HepG2 (cell line): ENCODE results near the gene TSPAN8. TPM values are rescaled to one million over a fixed set of nuclear protein-coding genes. Genes with fewer than 3 reads are reported as not detected.
A peak's percentile ranks its signal among the peaks of the same experiment; 100 is the strongest.

Experiments
- ARID2 ChIP-seq: sonication (generic); formaldehyde crosslinking; IDR thresholded peaks from 2 replicates; pipeline ENCODE4 v1.8.1; 2022; ENCODE audit warnings: mild to moderate bottlenecking, missing genetic modification reagents, borderline replicate concordance
- ATM ChIP-seq: fragments of 450-650 bp; IDR thresholded peaks from 2 replicates; pipeline ENCODE4 v1.7.1; 2017; ENCODE audit warnings: mild to moderate bottlenecking, borderline replicate concordance
- MAFF ChIP-seq: IDR thresholded peaks from 2 replicates; pipeline ENCODE4 v1.6.1; 2011; ENCODE audit warnings: low read depth, low read length, improper control_type of control experiment
- MTA1 ChIP-seq: sonication (generic); formaldehyde crosslinking; IDR thresholded peaks from 2 replicates; pipeline ENCODE4 v1.4.0; 2020; ENCODE audit warnings: missing genetic modification reagents, mild to moderate bottlenecking, borderline replicate concordance
- MZF1 ChIP-seq: sonication (generic); formaldehyde crosslinking; IDR thresholded peaks from 2 replicates; pipeline ENCODE4 v1.8.1; 2023; ENCODE audit warnings: mild to moderate bottlenecking, missing genetic modification reagents, borderline replicate concordance
- PPARG ChIP-seq: conservative IDR thresholded peaks from 2 replicates; pipeline ENCODE4 v1.6.1; 2016; ENCODE audit warnings: missing biosample characterization, missing genetic modification reagents
- SOX13 ChIP-seq, 3 experiments: fragments of 450-650 bp in 1 of 3; sonication (generic) in 1 of 3; formaldehyde crosslinking in 1 of 3; IDR thresholded peaks in 2 of 3; conservative IDR thresholded peaks in 1 of 3; 2 replicates each; pipeline versions ENCODE4 v1.5.0 to v1.6.1; 2016 to 2020; ENCODE audit warnings: antibody characterized with exemption in 1 of 3, mild to moderate bottlenecking in 1 of 3, missing compliant biosample characterization in 1 of 3, missing genetic modification reagents in 1 of 3, moderate library complexity in 1 of 3
- SOX5 ChIP-seq: IDR thresholded peaks from 2 replicates; pipeline ENCODE4 v1.6.1; 2016; ENCODE audit warnings: borderline replicate concordance
- SYNCRIP ChIP-seq: fragments of 200-400 bp; formaldehyde crosslinking; IDR thresholded peaks from 2 replicates; pipeline ENCODE4 v1.6.1; 2018; ENCODE audit warnings: mild to moderate bottlenecking, low read depth, low read length; ENCODE audit not compliant: insufficient read depth
- TEAD3 ChIP-seq: optimal IDR thresholded peaks from 2 replicates; pipeline ENCODE3; 2016; ENCODE audit warnings: borderline replicate concordance
- TFDP1 ChIP-seq: IDR thresholded peaks from 2 replicates; pipeline ENCODE4 v1.6.1; 2016; ENCODE audit warnings: missing compliant biosample characterization, missing genetic modification reagents, borderline replicate concordance
- ZBTB3 ChIP-seq: sonication (generic); formaldehyde crosslinking; IDR thresholded peaks from 2 replicates; pipeline ENCODE4 v1.4.0; 2020; ENCODE audit warnings: low read depth, mild to moderate bottlenecking, moderate library complexity, missing genetic modification reagents, borderline replicate concordance
- ZBTB44 ChIP-seq: sonication (generic); formaldehyde crosslinking; IDR thresholded peaks from 2 replicates; pipeline ENCODE4 v1.4.0; 2020; ENCODE audit warnings: missing genetic modification reagents
- ZBTB8A ChIP-seq: sonication (generic); formaldehyde crosslinking; IDR thresholded peaks from 2 replicates; pipeline ENCODE4 v1.4.0; 2020; ENCODE audit warnings: mild to moderate bottlenecking, low read depth, missing genetic modification reagents, borderline replicate concordance
- ZNF382 ChIP-seq: sonication (generic); formaldehyde crosslinking; IDR thresholded peaks from 2 replicates; pipeline ENCODE4 v1.5.0; 2020; ENCODE audit warnings: missing genetic modification reagents, mild to moderate bottlenecking, borderline replicate concordance
- ZNF407 ChIP-seq: sonication (generic); formaldehyde crosslinking; IDR thresholded peaks from one replicate; pipeline ENCODE4 v1.5.1; 2020; ENCODE audit warnings: mild to moderate bottlenecking, missing genetic modification reagents; ENCODE audit errors: not compliant biosample characterization
- ZNF703 ChIP-seq: sonication (generic); formaldehyde crosslinking; IDR thresholded peaks from 2 replicates; pipeline ENCODE4 v1.5.1; 2020; ENCODE audit warnings: missing genetic modification reagents, mild to moderate bottlenecking, moderate library complexity, borderline replicate concordance
- ZNF784 ChIP-seq: sonication (generic); formaldehyde crosslinking; IDR thresholded peaks from 2 replicates; pipeline ENCODE4 v1.5.1; 2020; ENCODE audit warnings: missing genetic modification reagents, mild to moderate bottlenecking, borderline replicate concordance
- polyA plus RNA-seq, 8 experiments: library from polyadenylated mRNA; depleted of rRNA in 3 of 8; stranded (reverse) in 7 of 8; unstranded in 1 of 8; fragments of >200 nt; fragmentation: Illumina TruSeq in 4 of 8; extraction: Trizol in 4 of 8; gene quantifications; 2 replicates each; pipeline versions ENCODE4 v1.2.1 to v1.2.3, GENCODE V29; 2011 to 2016; ENCODE audit warnings: low read depth in 4 of 8, missing spikeins in 1 of 8, mixed read lengths in 1 of 8; ENCODE audit not compliant: insufficient read depth in 1 of 8
- total RNA-seq, 5 experiments: library from RNA; depleted of rRNA; stranded (reverse); fragments of >200 nt; fragmentation: Illumina TruSeq; extraction: Trizol; gene quantifications; 2 replicates each; pipeline ENCODE4 v1.2.3, GENCODE V29; 2016; ENCODE audit warnings: low read depth in 1 of 5

Gene TSPAN8
- total and polyA plus RNA-seq, 2 of the 13 experiments (the other 11 are each of a cell fraction or from before 2014, with no cell fraction given), result 3.4 to 3.9 TPM

GRCh38 chr12:71155225-71155624, 2.6 kb downstream of the TSPAN8 start (continued):
- TF ChIP-seq PPARG (CRISPR knock-in tag) (no peak), ZBTB44 (CRISPR knock-in tag) (no peak), ZNF784 (CRISPR knock-in tag) (no peak), SOX5 (CRISPR knock-in tag) (peak; percentile 49; the same call in 1 of the 2 replicates), ARID2 (CRISPR knock-in tag) (no peak), MTA1 (CRISPR knock-in tag) (no peak), MAFF (no peak), SYNCRIP (no peak), ZBTB3 (CRISPR knock-in tag) (no peak), ZNF407 (CRISPR knock-in tag) (no peak), ZNF382 (CRISPR knock-in tag) (no peak), SOX13 (IDR thresholded peaks at IDR 0.05) (no peak), SOX13 (CRISPR knock-in tag; conservative IDR thresholded peaks at IDR 0.05 in 1 of 2, IDR thresholded peaks at IDR 0.05 in 1 of 2) (peak in 1 of 2 experiments; percentile 72; a peak in 2 of 4 replicates), MZF1 (CRISPR knock-in tag) (no peak), ATM (no peak), ZBTB8A (CRISPR knock-in tag) (no peak), ZNF703 (CRISPR knock-in tag) (no peak), TEAD3 (CRISPR knock-in tag) (peak; percentile 62), TFDP1 (CRISPR knock-in tag) (no peak)
